22Rv1 (cell line): ENCODE measurements around the gene UNC13D.

Experiments
- H3K27ac ChIP-seq: fragments of 450-650 bp; 2 replicates; pipeline ENCODE4 v1.5.1; 2017
- CTCF ChIP-seq: fragments of 450-650 bp; IDR thresholded peaks from 2 replicates; pipeline ENCODE4 v1.5.1; 2017; ENCODE audit warnings: mild to moderate bottlenecking
- ZFX ChIP-seq: fragments of 450-650 bp; IDR thresholded peaks from 2 replicates; pipeline ENCODE4 v1.6.1; 2017; ENCODE audit warnings: antibody characterized with exemption, borderline replicate concordance

The UNC13D gene

GRCh38 chr17:75849724-75850123 is 5.5 kb upstream of the UNC13D start:
- H3K27ac ChIP-seq: no peak overlapping the region
- TF ChIP-seq CTCF (no peak), ZFX (no peak)

- no peak overlapping the region for H3K27ac ChIP-seq
- TF ChIP-seq CTCF (no peak), ZFX (no peak)
Observed at GRCh38 chr17:75849279-75849646, 5.1 kb upstream of the UNC13D start.

- H3K27ac ChIP-seq: no peak overlapping the region
- no peak for TF ChIP-seq ZFX
- peak; percentile 92 for TF ChIP-seq CTCF
Observed at GRCh38 chr17:75848523-75849278, 4.5 kb upstream of the UNC13D start.

- TF ChIP-seq CTCF (no peak), ZFX (no peak)
Observed at GRCh38 chr17:75847614-75848522, 3.7 kb upstream of the UNC13D start.

GRCh38 chr17:75846692-75847613 is 2.7 kb upstream of the UNC13D start:
- TF ChIP-seq CTCF (no peak), ZFX (no peak)
- H3K27ac ChIP-seq: no peak overlapping the region

More at GRCh38 chr17:75847614-75848522, 3.7 kb upstream of the UNC13D start:
- H3K27ac ChIP-seq: no peak overlapping the region

GRCh38 chr17:75845933-75846691 is 1.9 kb upstream of the UNC13D start:
- no peak for TF ChIP-seq CTCF
- no peak for TF ChIP-seq ZFX
- peak overlapping the region; percentile 40 for H3K27ac ChIP-seq
